Fibroblast of skin of right quadriceps (primary cell): Measurements from ENCODE around the gene FATE1.
A peak's percentile ranks its signal among the peaks of the same experiment; 100 is the strongest.
"Not testable (repeated sequence)": the region's sequence is repeated elsewhere in the genome, so short reads cannot be mapped to it uniquely, and the experiment has no call there.

Experiments used
- DNase-seq: peaks from one replicate; pipeline ENCODE4 v3.0.0-alpha.2; 2013

Gene FATE1, protein sequence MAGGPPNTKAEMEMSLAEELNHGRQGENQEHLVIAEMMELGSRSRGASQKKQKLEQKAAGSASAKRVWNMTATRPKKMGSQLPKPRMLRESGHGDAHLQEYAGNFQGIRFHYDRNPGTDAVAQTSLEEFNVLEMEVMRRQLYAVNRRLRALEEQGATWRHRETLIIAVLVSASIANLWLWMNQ

DNA sequence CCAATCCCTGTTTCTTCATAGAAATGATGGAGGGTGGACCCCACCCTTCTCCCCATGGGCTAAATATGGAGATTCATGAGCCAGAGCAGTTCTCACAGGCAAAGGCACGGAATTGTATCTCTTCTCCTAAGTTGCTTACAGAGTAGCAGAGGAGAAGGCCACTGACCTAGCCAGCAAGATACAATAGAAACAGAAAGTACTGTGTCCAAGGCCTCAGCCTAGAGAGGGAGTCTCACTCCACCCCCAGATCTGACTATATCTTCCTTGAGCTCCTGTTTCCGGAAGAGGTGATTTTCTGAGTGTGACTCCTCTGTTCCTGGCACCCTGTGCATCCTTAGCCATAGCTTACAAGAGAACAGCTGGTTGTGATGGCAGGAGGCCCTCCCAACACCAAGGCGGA is at the start of gene FATE1:
Gene FATE1, plus strand, starts transcription at position 284 of the 400 bp plus-strand sequence. Its CDS starts 85 bp downstream, at position 369.
- no peak for DNase-seq

DNA sequence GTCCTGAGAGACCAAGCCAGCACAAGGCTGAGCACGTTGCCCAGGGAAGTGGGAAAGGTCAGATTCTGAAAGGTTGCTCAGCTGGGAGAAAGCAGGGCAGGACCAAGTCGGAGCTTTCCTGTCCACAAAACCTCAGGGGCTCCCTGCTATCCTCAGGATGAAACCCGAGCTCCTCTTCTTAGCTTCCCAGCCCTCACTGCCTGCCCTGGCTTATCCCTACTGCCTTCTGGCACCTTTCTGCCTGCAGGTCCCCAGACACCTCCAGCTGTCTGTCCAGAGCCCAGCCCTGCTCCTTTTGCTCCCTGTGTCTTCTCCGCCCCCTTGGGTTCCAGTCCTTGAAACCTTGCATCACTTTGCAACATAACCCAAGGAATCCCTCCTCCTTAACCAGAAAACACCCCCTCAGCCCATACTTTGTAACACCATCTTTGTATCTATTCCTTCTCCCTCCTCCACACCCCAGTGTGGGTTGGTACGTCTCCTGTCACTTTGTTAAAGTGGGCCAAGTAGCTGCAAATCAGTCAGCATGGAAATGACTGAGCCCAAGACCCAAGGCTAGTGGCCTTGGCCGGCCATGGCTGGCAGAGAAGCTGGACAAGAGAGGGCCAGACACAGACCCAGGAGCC is 40.6 kb upstream of the FATE1 start:
- DNase-seq: no peak

DNA sequence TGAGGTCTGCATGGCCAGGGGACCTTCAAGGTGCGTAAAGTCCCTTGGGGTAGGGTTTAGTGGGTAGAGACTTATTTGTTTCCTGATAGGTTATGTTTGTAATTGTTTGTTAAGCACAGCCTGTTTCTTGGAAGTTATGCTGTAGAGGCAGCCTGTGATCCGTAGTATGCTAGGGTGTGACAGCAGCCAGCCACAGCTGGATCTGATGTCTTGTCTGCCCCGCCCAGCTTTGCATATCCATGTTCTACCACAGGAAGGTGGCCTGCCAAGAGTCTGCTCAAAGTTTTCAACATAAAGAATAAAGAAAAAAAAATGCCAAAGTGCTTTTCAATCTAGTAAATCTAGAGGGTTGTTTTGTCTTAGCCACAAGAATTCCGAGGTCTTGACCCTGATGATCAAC is 39.6 kb upstream of the FATE1 start:
- no peak for DNase-seq

DNA sequence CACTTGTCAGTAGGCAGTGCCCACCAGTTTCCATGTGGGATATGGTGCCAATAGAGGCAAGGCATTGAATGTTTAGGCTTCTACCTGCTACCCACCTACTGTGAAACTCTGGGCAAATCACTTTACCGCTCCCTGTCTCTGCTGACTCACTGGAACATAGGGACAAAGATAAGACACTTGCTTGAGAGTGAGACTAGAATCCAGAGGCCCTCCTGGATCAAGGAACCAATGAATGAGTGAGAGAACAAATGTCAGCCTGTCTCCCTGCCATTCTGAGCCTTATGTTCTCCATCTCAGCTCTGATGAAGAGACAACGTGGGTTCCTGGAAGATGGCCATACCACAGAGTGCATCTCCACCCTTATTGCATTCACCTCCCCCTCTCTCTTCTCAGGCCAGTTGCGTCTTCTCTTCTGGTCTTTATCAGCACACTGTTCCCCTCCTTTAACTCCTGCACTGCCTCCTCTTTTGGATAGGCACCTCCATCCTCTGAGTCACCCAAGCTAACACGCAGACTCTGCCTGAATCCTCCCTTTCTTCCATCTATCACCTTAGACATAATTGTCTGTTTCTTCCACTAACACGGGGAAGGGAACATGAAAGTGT is 35.9 kb upstream of the FATE1 start:
- no peak for DNase-seq

DNA sequence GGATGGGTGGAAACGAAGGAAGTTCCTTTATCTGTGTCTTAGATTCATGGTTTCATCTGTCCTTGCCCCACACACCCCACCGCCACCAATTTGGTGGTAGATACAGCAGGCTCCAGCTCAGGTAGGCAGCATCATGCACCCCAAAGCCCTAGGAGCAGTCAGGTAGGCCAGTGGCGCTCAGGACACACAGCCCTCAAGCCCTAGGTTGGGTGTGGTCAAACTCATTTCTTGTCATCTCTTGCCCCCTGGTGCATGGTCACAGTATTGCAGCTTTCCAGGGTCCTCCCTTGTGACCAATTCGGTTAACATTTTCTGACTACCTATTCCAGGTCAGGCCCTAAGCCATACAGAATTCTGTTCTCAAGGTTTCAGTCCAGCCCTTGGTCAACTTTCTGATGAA is 35.0 kb upstream of the FATE1 start:
- peak; percentile 2 for DNase-seq

DNA sequence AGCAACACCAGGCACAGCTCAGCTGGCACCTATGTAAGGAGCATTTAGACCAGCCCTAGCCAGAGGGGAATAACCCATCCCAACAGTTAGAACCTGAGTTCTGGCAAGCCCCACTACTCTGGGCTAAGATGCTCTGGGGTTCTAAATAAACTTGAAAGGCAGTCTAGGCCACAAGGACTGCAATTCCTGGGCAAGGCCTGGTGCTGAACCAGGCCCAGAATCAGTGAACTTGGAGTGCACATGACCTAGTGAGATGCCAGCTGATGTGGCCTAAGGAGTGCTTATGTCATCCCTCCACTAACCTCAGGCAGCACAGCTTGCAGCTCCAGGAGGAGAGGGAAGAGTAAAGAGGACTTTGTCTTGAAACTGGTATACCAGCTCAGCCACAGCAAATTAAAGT is 28.2 kb upstream of the FATE1 start:
- no peak for DNase-seq

DNA sequence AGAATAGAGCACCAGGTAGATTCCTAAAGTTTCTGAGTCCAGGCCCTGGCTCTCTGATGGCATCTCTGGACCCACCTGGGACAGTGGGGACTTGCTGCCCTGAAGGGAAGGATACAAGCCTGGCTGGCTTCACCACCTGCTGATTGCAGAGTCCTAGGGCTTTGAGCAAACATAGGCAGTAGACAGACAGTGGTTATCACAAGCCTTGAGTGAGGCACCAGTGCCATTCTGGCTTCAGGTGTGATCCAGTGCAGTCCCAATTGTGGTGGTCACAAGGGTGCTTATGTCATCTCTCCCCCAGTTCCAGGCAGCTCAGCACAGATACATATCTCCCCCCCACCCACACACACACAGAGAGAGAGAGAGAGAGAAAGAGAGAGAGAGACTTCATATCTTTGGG is 27.1 kb upstream of the FATE1 start:
- no peak for DNase-seq

DNA sequence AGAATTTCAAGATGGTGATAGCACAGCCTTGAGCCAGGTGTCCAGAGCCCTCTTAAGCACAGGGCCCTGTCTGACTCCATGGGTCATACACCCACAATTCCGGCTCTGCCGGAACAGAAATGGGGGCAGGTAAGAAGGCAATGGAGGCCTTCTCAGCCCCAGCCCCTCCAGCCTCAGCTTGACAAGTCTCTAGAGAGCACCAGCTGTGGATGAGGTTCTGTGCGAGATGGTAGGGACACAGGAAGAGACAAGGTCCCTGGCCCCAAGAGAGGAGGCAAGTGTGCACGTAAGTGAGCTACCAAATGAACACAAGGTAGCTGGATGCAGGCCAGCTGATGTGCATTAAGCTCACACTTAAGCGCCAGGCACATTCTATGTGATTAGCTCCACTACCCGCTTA is 23.0 kb upstream of the FATE1 start:
- no peak for DNase-seq

DNA sequence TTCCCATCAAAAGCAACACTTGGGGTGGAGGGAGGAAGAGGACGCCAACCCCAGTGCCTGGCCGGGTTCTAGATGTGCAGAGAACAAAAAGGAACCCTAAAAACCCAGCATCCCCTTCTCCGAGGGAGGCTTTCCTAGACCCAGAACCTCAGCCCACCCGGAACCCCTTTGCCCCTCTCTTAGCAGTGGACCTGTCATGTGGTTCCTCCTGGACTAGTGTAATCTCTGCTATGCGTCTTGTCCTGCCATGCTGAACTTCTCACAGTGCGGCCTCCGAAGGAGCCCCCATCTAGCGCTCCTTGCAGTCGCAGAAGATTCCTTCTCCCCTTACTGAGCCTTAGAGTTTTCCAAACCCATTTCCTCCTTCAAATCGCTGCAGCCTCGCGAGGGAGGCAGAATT is 21.7 kb upstream of the FATE1 start:
- DNase-seq: no peak

DNA sequence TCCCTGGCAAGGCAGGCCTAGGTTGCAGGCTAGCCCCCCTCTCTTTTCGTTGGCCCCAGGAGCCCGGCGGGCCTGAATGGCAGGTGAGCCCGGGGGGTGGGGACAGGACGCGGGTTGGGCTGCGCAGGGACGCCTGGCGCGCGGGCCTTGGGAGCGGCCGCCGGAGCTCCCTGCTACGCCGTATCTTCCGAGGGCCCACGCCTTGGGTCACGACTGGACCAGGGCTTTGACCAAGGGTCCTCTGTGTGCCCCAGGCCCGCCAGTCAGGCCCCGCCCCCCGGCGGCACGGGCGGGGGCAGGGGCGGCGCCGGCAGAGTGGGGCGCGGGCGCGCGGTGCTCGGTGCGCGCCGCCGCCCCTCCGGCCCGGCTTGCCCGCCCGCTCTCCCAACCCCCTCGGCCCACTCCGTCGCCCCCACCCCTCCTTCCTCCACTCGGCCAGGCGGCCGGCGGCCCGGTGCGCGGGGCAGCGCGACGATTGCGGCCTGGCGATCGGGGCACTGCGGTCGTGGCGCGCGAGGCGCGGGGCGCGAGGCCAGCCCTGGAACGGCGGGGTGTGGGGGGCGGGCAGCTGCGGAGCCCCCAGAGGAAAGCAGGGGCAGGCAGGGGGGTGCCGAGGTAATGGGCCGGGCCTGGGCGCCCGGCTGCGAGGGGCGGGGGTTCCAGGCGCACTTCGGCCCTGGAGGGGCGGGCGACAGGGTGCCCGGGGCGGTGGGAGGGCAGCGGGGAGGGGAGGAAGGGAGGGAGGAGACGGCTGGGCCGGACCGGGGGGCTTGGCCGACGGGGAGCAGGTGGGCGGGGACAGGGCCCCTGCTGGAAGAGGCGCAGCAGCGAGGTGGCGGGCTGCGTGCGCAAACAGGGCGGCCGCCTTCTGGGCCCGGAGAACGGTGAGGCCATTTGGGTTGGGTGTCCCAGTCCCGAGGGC is 20.9 kb upstream of the FATE1 start, which contains the start of gene PRRG3:
Gene PRRG3, plus strand, starts transcription at position 798 of the 922 bp plus-strand sequence. CDS start 3,357 bp downstream, outside the sequence.
- DNase-seq: no peak

DNA sequence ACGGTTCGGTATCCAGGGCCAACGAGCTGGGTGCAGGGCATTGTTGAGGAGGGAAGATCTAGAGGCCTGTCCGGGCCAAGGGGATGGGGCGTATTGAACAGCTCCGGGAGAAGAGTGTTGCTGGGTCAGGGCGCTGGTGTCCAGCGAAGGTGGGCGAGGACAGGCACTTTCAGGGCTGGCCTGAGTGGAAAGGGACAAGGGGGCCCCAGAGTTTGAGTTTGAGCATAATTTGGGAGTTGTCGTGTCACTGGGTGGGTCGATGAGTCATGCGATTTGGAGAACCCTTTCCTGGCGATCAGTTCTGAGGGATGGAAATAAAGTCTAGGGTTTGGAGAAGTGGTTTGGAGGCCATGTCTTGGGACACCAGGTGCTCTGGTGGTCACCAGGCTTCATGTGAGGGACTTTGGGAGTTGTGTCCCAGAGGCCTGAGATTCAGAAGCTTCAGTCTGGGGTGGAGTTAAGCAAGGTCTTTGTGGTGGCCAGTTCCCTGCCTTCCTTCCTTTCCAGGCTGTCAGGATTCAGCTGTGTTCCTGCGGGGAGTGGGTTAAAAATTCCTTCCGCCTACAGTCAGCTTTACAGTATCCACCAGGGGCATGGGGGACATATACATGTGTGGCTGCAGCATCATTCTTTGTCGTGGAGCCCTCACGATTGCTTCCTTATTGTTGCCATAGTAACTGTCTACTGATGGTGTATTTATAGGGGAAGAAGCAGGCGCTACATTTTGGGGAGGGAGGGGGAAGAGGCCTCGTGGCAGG is 20.1 kb upstream of the FATE1 start:
- no peak for DNase-seq

DNA sequence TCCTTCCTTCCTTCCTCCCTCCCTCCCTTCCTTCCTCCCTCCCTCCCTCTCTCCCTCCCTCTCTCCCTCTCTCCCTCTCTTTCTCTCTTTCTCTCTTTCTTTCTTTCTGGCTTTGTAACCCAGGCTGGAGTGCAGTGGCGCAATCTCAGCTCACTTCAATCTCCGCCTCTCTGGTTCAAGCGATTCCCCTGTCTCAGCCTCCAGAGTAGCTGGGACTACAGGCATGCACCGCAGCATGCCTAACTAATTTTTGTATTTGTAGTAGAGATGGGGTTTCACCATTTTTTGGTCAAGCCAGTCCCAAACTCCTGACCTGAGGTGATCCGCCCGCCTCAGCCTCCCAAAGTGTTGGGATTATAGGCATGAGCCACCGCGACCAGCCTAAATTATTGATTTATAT is 18.8 kb upstream of the FATE1 start:
- not testable (repeated sequence) for DNase-seq

DNA sequence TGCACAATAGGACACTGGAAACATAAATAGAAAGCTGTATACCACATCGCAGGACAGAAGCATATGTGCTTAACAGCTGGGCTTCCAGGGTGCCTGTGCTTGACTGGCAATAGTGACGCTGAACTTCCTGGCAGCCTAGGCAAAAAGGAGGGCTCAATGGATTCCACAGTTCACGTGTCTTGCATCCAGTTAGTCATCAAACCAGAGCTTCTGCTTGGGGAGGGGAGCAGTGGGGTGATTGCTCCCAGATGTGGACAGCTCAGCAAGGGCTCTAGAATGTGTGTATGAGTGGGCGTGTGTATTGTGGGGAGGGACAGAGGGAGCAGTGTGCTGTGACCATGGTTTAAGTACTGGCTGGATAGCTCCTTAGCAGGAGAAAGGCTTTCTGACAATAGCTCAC is 18.3 kb upstream of the FATE1 start:
- DNase-seq: peak; percentile 91

DNA sequence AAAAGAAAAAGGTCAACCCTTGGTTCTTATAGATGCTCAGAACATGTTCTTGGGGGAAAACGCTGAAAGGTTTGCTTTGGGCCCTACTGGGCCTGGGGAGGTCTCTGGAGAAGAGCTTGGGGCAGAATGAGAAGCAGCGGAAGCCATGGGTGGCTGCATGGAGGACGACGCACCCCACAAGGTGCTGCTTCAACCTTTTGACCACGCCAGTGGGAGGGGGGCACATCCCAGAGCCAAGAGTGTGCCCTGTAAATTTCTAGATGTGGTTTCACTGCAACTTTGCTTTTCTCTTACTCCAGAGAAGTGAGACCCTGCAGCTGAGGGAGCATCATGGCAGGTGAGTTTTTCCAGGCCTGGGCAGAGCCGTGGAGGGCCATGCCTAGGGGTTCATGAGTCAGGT is 17.4 kb upstream of the FATE1 start:
- no peak for DNase-seq

DNA sequence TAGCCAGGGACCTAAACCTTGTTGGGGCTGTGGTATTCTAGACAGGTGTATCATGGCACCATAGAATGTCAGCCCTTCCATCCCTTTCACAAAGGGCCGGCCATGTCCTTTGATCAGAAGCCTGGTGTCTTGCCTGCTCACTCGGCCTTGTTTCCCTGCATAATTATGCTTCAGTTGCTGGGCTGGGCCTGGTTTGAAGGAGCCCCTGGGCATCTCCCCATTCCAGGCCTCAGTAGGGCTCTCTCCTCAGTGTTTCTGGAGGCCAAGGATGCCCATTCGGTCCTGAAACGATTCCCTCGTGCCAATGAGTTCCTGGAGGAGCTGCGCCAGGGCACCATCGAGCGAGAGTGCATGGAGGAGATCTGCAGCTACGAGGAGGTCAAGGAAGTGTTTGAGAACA is 16.1 kb upstream of the FATE1 start:
- no peak for DNase-seq

DNA sequence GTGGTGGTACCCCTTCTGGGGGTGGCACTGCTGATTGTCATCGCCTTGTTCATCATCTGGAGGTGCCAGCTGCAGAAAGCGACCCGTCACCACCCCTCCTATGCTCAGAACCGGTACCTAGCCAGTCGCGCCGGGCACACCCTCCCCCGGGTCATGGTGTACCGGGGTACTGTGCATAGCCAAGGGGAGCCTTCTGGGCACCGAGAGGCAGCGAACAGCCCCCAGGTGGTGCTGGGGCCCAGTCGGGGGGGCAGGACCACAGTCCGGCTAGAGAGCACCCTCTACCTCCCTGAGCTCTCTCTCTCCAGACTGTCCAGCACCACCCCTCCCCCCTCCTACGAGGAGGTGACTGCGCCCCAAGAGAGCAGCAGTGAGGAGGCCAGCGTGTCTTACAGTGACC is 15.3 kb upstream of the FATE1 start:
- no peak for DNase-seq

DNA sequence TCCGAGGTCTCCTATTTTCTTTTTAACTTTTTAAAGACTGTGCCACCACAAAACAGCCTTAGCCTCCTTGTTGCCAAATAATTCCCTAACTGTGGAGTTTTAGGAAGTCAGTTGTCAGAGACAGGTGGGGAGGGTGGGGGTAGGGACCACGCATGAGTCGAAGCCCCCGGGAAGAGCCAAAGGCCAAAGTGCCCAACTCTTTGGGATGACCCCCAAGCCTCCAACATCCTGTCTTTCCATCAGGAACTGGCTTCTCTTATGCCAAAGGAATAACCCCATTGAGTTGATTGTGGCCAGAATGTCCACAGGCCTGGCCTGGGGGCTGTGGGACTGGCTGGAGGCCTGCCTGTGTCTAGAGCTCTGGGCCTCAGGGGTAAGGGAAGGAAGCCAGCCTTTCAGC is 14.8 kb upstream of the FATE1 start:
- no peak for DNase-seq

DNA sequence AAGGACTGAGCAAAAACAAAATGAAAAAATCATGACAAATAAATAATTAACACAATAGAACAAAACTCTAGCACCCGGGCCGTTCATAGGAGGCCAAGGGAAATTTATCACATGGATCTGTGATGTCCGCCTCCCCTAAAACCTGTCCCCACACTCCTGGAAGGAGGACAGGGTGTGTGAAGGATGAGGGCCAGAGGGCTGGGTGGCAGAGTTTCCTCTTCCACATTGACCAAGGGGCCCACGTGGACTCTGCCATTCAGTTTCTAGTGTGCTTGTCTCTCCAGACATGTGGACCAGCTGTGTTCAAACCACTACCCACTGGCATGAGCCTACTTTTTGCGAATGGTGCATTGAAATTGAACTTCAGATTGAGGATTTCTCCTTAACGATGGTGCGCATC is 14.3 kb upstream of the FATE1 start:
- DNase-seq: no peak

DNA sequence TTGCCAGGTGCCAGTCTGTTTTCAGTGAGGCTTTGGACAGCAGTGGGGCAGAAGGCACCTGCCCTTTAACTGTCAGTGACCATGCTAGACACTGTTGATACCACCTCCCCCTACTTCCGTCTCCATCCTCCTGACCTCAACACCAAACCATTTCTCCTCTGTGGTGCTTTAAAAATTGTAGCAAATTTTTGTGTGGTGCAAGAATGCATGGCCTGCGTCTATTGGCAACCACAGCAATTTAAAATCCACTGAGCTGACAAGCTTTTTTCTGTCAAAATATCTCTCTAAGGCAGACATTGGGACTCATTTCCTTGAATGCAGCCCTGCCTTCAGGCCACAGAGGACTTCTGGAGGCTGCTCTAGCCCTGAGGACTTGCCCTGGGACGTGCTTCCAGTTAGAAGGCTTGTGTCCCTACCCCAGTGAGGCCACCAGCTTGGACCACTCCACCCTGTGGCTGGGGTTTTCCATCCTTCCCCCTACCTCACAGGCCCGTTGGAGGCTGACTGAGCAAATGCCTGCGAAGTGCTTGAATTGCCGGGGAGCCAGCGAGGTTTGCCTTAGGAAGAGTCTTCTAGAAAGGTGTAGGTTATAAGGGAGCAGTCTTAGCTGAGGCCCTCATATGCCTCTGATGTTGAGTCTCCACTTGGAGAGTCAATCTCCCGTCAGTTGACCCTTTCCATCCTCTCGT is 13.7 kb upstream of the FATE1 start:
- DNase-seq: peak; percentile 14

DNA sequence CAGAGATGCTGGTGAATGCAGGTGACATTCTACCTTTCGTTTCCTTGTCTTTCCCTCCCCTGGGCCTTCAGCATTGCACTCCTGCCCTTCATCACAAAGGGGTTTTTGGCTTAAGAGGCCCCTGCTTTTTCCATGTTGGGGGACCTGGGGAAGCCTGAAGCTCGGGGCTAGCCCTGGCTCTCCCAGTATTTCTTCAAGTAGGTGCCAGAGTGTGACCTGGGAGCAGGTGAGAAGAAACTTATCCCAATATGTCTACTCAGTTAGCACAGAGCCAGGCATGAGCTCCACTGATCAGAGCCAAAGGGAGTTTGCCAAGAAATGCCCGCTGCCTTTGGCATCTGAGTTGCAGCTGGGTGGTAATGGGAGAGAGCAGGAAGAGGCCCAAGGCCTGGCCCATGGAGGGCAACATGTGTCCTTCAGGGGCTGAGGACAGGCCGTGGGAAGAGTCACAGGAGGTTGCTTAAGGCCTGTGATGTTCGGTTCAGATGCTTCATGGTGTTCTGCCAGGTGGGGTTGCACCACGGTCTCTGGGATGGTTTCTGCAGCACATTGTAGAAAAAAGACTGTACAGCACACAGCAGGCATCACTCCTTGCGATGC is 13.0 kb upstream of the FATE1 start:
- no peak for DNase-seq

DNA sequence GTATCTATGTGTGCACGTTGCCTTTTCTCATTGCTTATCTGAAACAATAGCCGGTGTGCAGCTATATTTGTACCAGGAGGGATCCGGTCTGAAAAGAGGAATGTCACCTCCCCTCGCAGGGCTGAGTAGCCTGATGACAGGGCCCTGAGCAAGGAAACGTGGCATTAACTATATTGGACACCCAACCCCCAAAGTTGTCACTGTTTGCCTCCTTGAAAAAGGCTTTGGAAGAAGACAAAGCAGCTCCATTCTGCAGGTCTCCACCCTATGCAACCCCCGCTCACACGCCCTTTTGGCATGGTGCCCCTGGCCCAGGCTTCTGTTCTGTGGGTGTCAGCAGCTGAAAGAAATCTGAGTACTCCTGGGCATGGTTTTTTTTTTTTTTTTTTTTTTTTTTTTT is 12.3 kb upstream of the FATE1 start:
- DNase-seq: peak; percentile 21
